GM21526 (cell line): ENCODE measurements around the gene TLR10.

Experiments used
- ATAC-seq: cut with Tn5 transposase; IDR thresholded peaks from one replicate; pipeline ENCODE4 v1.9.1; 2021; ENCODE audit warnings: moderate library complexity; ENCODE audit not compliant: unreplicated experiment, low FRiP score

The TLR10 gene

DNA sequence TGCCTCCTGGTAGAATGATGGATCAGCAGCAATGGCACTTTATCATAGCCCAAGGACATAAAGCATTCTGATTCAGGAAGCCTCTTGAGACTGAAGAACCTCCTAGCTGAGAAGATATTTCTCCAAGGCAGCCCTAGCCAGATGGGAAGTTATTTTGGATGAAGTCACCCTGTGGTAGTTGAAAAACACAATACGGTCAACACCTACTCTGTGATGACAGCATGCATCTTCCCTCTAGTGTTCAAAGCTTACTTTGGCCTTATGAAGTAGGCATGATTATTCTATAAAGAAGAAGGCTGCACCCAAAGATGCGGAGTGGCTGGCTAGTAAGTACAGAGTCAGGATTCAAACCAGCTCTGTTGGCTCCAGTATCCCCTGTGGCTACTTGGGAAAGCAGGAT lies 47.9 kb downstream of the TLR10 start:
- no peak for ATAC-seq

DNA sequence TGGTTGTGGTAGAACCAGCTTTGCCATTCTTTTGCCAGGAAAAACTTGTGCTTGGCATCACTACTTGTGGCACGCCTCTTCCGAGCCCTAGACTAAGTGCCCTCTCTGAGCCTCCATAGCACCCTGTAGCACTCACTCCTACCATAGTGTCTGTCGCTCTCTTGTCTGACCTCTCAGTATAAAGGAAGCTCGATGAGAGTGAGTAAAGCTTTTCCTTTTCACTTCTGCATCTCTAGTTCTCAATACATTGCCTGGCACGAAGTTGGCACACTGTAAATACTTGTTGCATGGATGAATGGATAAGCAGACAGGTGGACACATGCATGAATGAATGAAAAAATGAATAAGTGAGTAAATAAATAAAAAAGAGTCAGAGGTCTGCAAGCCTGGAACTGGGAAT lies 48.3 kb downstream of the TLR10 start:
- no peak for ATAC-seq

DNA sequence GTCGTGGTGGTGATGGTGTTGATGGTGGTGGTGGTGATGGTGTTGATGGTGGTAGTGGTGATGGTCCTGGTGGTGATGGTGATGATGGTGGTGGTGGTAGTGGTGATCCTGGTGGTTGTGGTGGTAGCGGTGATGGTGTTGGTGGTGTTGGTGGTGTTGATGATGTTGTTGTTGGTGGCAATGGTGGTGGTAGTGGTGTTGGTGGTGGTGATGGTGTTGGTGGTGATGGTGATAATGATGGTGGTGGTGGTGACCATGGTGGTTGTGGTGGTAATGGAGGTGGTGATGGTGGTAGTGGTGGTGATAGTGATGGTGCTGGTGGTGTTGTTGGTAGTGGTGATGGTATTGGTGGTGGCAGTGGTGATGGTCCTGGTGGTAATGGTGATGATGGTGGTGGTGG lies 49.1 kb downstream of the TLR10 start:
- no peak for ATAC-seq

DNA sequence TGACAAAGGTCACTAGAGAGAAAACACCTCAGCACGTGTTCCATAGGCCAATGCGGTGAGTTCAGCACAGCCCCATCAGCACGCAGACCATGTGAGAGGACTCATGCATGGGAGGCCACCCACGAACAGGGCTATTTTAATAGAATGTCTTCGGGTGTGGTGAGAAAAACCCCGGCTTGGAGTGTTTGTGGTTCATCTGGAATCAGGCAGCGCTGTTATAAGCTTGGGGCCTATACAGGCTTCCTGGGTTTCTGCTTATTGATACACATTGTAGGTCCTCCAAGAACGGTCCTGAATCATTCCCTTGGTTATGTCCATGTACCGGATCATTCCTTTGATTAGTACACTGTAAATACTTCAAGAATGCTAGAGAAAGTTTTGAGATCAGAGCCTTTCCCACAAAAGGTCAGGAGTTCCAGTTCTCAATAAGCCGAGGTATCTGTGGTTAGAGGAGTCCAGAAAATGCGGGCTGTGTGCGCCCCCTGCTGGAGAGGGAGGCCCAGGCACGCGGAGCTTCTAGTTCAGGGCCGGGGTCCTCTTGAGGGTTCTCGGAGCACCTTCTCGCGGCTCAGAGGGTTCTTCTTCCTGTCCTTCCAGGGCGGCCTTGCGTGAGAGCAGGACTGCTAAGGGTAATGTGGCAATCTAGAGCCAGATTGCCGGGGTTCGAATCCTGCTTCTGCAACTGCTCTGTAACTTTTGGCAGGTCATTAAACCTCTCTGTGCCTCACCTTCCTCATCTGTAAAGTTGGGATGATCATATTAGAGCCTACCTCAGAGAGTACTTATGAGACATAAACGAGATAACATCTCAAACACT lies 51.8 kb downstream of the TLR10 start:
- ATAC-seq: peak; percentile 58

DNA sequence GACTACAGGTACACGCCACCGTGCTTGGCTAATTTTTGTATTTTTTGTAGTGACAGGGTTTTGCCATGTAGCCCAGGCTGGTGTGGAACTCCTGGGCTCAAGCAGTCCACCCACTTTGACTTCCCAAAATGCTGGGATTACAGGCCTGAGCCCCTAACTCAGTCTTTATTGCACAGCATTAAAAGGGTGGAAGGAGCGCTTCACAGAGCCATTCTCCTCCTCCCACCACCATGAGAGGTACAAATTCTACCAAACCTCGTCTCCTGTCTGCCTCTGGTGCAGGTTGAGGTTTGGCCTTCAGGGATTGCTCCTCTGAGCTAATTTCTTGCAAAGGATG lies 52.3 kb downstream of the TLR10 start:
- ATAC-seq: no peak

DNA sequence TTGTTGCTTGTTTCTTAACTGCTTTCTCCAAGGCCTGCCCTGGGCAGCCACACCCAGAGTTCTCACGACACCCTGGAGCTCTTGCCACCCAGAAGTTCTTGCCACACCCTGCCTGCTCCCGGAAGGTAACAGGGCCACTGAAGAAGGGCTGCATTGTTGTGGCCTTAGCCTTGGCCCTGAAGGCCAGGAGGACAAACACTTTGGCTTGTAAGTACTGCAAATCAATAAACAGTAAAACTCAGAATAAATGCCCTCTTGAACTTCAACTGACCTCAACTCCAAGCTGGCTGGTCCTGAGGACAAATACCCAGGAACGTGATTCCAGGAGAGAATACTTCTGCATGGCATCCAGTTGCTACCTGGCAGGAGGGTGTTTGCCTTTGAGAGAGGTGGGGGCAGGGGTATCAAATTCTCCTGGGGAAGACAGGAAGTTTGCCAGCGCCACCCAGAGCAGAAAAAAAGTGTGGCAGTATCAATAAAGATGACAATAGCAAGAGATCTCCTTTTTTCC lies 54.1 kb downstream of the TLR10 start:
- ATAC-seq: no peak

DNA sequence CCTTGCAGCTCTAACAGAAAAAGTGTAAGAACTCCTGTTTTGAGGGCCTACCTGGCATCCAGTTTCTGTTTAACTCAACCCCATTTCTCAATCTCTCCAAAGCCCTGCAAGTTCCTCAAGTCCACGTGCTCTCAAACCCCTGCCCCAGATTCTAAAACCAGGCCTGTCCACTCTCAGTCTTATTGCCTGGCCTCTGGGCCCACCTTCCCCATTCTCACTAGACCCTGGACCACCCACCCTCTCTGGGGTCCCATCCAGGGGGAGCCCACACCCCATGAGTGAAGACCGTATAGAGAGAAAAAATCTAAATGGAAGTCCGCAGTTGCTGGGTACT lies 58.3 kb downstream of the TLR10 start:
- no peak for ATAC-seq

DNA sequence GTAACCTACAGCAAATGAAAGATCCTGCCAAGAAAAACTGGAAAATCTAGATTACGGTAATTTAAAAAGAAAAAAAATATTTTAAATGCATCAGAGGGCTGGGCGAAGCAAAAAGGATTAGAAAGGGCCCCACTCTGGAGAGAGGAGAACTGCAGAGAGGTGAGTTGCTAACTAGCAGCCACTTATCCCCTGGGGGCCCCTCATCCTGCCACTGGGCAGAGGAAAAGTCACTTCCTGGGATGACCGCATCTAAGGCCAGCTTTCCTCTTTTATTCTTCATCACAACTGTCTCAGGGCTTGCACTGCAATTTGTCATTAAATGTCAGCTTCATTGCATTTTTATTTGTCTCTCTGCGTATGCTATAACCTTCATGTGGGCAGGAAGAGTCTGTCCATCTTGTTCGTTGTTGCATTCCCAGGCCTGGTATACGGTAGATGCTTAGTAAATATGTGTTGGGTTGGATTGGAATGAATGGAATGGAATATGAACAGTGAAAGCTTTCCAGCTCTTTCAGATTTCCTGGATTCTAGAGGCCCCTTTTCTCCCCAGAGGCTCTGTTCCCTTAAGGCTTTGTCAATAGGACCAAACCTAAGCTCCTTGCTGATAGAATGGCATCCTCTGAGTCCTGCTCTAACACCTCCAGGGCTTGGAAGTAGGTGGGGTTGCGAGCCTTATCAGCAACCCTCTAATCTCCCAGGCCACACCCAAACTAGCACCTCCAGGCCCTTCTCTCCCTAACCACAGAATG lies 58.9 kb downstream of the TLR10 start:
- ATAC-seq: no peak

DNA sequence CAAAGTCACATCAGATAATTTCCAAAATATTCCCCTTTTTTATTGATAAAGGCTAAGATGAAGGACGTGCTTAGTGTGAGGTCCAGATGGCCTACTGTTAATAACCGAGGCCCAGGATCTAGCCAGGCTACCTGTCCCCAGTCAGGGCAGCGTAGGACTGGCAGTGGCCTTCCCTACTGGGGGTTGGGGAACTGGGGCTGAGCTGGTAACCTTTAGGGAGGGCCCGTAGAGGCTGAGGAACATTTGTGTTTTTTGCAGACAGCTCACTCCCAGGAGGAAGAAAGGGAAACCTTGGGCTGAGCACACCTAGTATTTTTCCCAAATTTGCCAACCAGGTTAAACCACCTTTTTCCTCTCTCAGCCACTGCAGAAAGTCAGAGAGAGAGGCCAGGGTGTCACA lies 59.7 kb downstream of the TLR10 start:
- ATAC-seq: no peak
